CD4-positive, alpha-beta T cell (primary cell): Measurements from ENCODE around the gene PPP1R15A. TPM values are rescaled to one million over a fixed set of nuclear protein-coding genes. Genes with fewer than 3 reads are reported as not detected.
"Not testable (repeated sequence)": the region's sequence is repeated elsewhere in the genome, so short reads cannot be mapped to it uniquely, and the experiment has no call there.

ENCODE experiments used
- ATAC-seq: fragments of 200-7000 bp; cut with Tn5 transposase; one replicate; pipeline ENCODE4 v1.10.0; 2022; ENCODE audit warnings: mild to moderate bottlenecking; ENCODE audit not compliant: poor library complexity
- CTCF ChIA-PET: fragments of 350-600 bp; sonication (Branson Sonifier 250); formaldehyde crosslinking; loops from one replicate; lab custom pipeline; 2021; ENCODE audit warnings: antibody characterized with exemption, inconsistent platforms; lab: Charles Lee
- POLR2A ChIA-PET: fragments of 350-600 bp; sonication (Branson Sonifier 250); formaldehyde crosslinking; loops from one replicate; lab custom pipeline; 2021; ENCODE audit warnings: antibody characterized with exemption, inconsistent platforms; lab: Charles Lee
- DNase-seq, 14 experiments: peaks; one replicate each; pipeline ENCODE4 v3.0.0-alpha.2; 2013 to 2020; ENCODE audit warnings: mixed read lengths in 2 of 14
- H3K27ac ChIP-seq, 2 donors: one replicate each; pipeline versions ENCODE4 v1.5.1 to v1.7.0; 2013; ENCODE audit warnings: low read length in 2 of 2, low read depth in 1 of 2, mild to moderate bottlenecking in 1 of 2
- H3K27me3 ChIP-seq, 2 experiments: 1 replicate in 1 of 2; 2 replicates in 1 of 2; pipeline versions ENCODE4 v1.6.1 to v1.7.0; 2013; ENCODE audit warnings: low read length in 2 of 2, control low read depth in 1 of 2, mild to moderate bottlenecking in 1 of 2, moderate library complexity in 1 of 2; ENCODE audit not compliant: insufficient read depth in 2 of 2, control insufficient read depth in 1 of 2
- H3K36me3 ChIP-seq: one replicate; pipeline ENCODE4 v1.6.1; 2013; ENCODE audit warnings: low read length, control low read depth; ENCODE audit not compliant: insufficient read depth
- H3K4me1 ChIP-seq: one replicate; pipeline ENCODE4 v1.6.1; 2013; ENCODE audit warnings: low read length, control low read depth; ENCODE audit not compliant: insufficient read depth
- H3K4me3 ChIP-seq: one replicate; pipeline ENCODE4 v1.5.1; 2013; ENCODE audit warnings: mild to moderate bottlenecking, low read length, moderate library complexity
- H3K9me3 ChIP-seq, 2 experiments: 1 replicate in 1 of 2; 2 replicates in 1 of 2; pipeline versions ENCODE4 v1.6.1 to v1.7.0; 2013; ENCODE audit warnings: low read length in 2 of 2, mild to moderate bottlenecking in 2 of 2, control low read depth in 1 of 2, moderate library complexity in 1 of 2; ENCODE audit not compliant: control insufficient read depth in 1 of 2, insufficient read depth in 1 of 2
- H3K27ac Mint-ChIP-seq: one replicate; pipeline ENCODE4 v1.8.0; 2020; ENCODE audit warnings: mixed read lengths
- H3K27me3 Mint-ChIP-seq: one replicate; pipeline ENCODE4 v1.8.0; 2021; ENCODE audit warnings: mixed read lengths
- H3K36me3 Mint-ChIP-seq: one replicate; pipeline ENCODE4 v1.8.0; 2021; ENCODE audit warnings: low read depth, mixed read lengths
- H3K4me1 Mint-ChIP-seq: one replicate; pipeline ENCODE4 v1.8.0; 2021; ENCODE audit warnings: low read depth, mixed read lengths
- H3K4me3 Mint-ChIP-seq: one replicate; pipeline ENCODE4 v1.8.0; 2020; ENCODE audit warnings: mild to moderate bottlenecking, mixed read lengths
- H3K9me3 Mint-ChIP-seq: one replicate; pipeline ENCODE4 v1.8.0; 2020; ENCODE audit warnings: mixed read lengths
- intact Hi-C, 2 experiments: fragments of 100-400 bp; cut with DNase I in 1 of 2; cut with micrococcal nuclease in 1 of 2; formaldehyde crosslinking; loops; one replicate each; pipeline versions ENCODE4 v1.15.1 to v1.9.0; 2023 to 2025; cut with DNase I, micrococcal nuclease
- total RNA-seq, 174 experiments: library from RNA in 2 of 174; stranded (reverse) in 2 of 174; gene quantifications; one replicate each; pipeline ENCODE4 v1.2.3 and lab custom pipeline; 2021 to 2026
- TF ChIP-seq, protein P1 (sequence below): fragments of 200-600 bp; IDR thresholded peaks from one replicate; pipeline ENCODE4 v1.8.0; 2022; ENCODE audit warnings: antibody characterized with exemption, mild to moderate bottlenecking

The PPP1R15A gene
- total RNA-seq, 2 experiments from 2014 or later: 569 to 584 TPM

DNA sequence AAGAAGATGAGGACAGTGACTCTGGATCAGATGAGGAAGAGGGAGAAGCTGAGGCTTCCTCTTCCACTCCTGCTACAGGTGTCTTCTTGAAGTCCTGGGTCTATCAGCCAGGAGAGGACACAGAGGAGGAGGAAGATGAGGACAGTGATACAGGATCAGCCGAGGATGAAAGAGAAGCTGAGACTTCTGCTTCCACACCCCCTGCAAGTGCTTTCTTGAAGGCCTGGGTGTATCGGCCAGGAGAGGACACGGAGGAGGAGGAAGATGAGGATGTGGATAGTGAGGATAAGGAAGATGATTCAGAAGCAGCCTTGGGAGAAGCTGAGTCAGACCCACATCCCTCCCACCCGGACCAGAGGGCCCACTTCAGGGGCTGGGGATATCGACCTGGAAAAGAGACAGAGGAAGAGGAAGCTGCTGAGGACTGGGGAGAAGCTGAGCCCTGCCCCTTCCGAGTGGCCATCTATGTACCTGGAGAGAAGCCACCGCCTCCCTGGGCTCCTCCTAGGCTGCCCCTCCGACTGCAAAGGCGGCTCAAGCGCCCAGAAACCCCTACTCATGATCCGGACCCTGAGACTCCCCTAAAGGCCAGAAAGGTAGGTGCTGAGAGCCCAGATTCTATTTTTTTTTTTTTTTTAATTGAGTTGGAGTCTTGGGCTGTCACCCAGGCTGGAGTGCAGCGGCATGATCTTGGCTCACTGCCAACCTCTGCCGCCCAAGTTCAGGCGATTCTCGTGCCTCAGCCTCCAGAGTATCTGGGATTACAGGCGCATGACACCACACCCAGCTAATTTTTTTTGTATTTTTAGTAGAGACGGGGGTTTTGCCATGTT is 2.3 kb downstream of the PPP1R15A start:
- Histone ChIP-seq H3K4me1 (peaks cover 45% of the 10 kb centered on the region), H3K27ac (peak overlapping the region; percentile 100), H3K4me3 (peak overlapping the region; percentile 100), H3K27me3 (no peaks in the 10 kb centered on the region), H3K9me3 (no peaks in the 10 kb centered on the region), H3K36me3 (peaks cover 41% of the 10 kb centered on the region)
- peak overlapping the region; percentile 96 for H3K4me3 Mint-ChIP-seq
- peaks cover 49% of the 10 kb centered on the region for H3K4me1 Mint-ChIP-seq
- H3K27ac Mint-ChIP-seq: peak overlapping the region; percentile 98
- no peak for ATAC-seq
- no peaks in the 10 kb centered on the region for H3K9me3 Mint-ChIP-seq
- ChIA-PET CTCF (interaction anchor here (0.9 to 1.2 kb wide), 3 partner anchors 16 to 119 kb away, joined by 3 to 7 read pairs (median 5); partner anchors contain the start of genes GYS1 and RUVBL2), POLR2A (interaction anchor here (0.8 to 6.5 kb wide), 6 partner anchors 26 to 93 kb away, joined by 3 to 55 read pairs (median 4); partner anchors contain the start of genes BCAT2, FTL and NUCB1)
- DNase-seq: peak in 3 of 14 experiments; percentile 29 to 61 (median 40)
- intact Hi-C loops: loop anchor here in 1 of 2 experiments (1.0 to 5.0 kb wide), 2 partner anchors 26 to 98 kb away; partner anchors contain the start of gene NUCB1
- TF ChIP-seq, protein P1, sequence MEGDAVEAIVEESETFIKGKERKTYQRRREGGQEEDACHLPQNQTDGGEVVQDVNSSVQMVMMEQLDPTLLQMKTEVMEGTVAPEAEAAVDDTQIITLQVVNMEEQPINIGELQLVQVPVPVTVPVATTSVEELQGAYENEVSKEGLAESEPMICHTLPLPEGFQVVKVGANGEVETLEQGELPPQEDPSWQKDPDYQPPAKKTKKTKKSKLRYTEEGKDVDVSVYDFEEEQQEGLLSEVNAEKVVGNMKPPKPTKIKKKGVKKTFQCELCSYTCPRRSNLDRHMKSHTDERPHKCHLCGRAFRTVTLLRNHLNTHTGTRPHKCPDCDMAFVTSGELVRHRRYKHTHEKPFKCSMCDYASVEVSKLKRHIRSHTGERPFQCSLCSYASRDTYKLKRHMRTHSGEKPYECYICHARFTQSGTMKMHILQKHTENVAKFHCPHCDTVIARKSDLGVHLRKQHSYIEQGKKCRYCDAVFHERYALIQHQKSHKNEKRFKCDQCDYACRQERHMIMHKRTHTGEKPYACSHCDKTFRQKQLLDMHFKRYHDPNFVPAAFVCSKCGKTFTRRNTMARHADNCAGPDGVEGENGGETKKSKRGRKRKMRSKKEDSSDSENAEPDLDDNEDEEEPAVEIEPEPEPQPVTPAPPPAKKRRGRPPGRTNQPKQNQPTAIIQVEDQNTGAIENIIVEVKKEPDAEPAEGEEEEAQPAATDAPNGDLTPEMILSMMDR: no peak
- no peaks in the 10 kb centered on the region for H3K27me3 Mint-ChIP-seq
- peaks cover 60% of the 10 kb centered on the region for H3K36me3 Mint-ChIP-seq

DNA sequence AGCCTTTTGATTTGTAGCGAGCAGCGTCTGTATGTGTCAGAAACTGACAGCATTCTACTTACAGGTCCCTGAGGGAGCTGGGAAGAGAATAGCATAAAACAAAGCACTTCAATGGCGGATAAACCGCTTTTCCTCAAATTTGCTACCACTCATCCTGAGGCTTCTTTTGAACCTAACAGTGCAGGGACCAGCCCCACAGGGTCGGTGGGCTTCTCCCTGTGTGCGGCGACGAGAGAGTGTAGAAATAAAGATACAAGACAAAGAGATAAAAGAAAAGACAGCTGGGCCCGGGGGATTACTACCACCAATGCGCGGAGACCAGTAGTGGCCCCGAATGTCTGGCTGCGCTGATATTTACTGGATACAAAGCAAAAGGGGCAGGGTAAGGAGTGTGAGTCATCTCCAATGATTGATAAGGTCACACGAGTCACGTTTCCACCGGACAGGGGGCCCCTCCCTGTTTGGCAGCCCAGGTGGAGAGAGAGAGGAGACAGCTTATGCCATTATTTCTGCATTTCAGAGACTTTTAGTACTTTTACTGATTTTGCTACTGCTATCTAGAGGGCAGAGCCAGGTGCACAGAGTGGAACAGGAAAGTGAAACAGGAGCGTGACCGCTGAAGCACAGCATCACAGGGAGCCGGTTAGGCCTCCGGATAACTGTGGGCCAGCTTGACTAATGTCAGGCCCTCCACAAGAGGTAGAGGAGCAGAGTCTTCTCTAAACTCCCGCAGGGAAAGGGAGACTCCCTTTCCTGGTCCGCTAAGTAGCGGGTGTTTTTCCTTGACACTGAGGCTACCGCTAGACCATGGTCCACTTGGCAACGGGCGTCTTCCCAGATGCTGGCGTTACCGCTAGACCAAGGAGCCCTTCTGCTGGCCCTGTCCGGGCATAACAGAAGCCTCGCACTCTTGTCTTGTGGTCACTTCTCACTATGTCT is 4.1 kb downstream of the PPP1R15A start:
- peaks cover 49% of the 10 kb centered on the region for H3K4me1 Mint-ChIP-seq
- ATAC-seq, H3K9me3 Mint-ChIP-seq, H3K9me3 ChIP-seq, H3K27me3 Mint-ChIP-seq, intact Hi-C loops, H3K27me3 ChIP-seq: not testable (repeated sequence)
- Histone ChIP-seq H3K4me1 (peaks cover 45% of the 10 kb centered on the region), H3K36me3 (peaks cover 41% of the 10 kb centered on the region), H3K27ac (peak overlapping the region; percentile 100), H3K4me3 (peak overlapping the region; percentile 19)
- peak overlapping the region; percentile 44 for H3K4me3 Mint-ChIP-seq
- CTCF ChIA-PET: interaction anchor here (1.0 to 1.5 kb wide), 5 partner anchors 10 to 141 kb away, joined by 3 to 5 read pairs (median 3); partner anchors contain the start of genes GYS1 and RUVBL2
- H3K27ac Mint-ChIP-seq: peak overlapping the region; percentile 98
- DNase-seq: peak in 7 of 14 experiments; percentile 29 to 69 (median 45)
- peaks cover 60% of the 10 kb centered on the region for H3K36me3 Mint-ChIP-seq
- POLR2A ChIA-PET: interaction anchor here (0.5 to 6.5 kb wide), 7 partner anchors 10 to 627 kb away, joined by 3 to 55 read pairs (median 4); partner anchors contain the start of genes FTL, GYS1, NUCB1 and RUVBL2

DNA sequence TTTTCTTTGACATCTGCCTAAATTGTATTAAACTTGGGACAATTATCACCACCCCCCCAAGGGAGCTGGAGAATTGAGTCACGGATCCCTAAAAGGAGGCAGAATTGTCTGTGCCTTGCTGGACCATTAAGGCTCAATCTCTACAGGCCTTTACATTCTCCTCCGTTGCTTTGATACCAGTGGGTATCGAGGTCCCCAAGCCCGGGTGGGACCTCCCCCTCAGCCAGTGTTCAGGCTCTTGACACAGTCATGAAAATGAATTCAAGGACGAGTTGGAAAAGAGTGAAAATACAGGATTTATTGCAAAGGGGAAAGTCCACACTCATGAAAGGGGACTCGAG is 5.6 kb downstream of the PPP1R15A start:
- no peaks in the 10 kb centered on the region for H3K9me3 ChIP-seq
- no peaks in the 10 kb centered on the region for H3K27me3 ChIP-seq
- H3K9me3 Mint-ChIP-seq: no peaks in the 10 kb centered on the region
- ATAC-seq (no peak), DNase-seq (peak in 1 of 14 experiments; percentile 54)
- peaks cover 52% of the 10 kb centered on the region for H3K36me3 Mint-ChIP-seq
- ChIA-PET CTCF (no interaction called here), POLR2A (interaction anchor here (6.5 kb wide), 1 partner anchor 23 kb away, joined by 55 read pairs; the partner anchor contains the start of gene NUCB1)
- peaks cover 41% of the 10 kb centered on the region for H3K36me3 ChIP-seq
- TF ChIP-seq, protein P1: no peak
- no peak overlapping the region for H3K27ac ChIP-seq
- H3K27me3 Mint-ChIP-seq: no peaks in the 10 kb centered on the region
- peaks cover 40% of the 10 kb centered on the region for H3K4me1 Mint-ChIP-seq
- H3K4me3 ChIP-seq: no peak overlapping the region
- H3K4me1 ChIP-seq: peaks cover 40% of the 10 kb centered on the region
- intact Hi-C loops: loop anchor here in 1 of 2 experiments (2.0 kb wide), 1 partner anchor 23 kb away; the partner anchor contains the start of gene NUCB1
- H3K4me3 Mint-ChIP-seq: no peak overlapping the region
- peak overlapping the region; percentile 61 for H3K27ac Mint-ChIP-seq
